AG04450 (cell line): Measurements from ENCODE around the gene SPTBN4. TPM values are rescaled to one million over a fixed set of nuclear protein-coding genes. Genes with fewer than 3 reads are reported as not detected.
A peak's percentile ranks its signal among the peaks of the same experiment; 100 is the strongest.

Experiments
- CTCF ChIA-PET: fragments of 300-600, 350-600 bp; formaldehyde crosslinking; extraction: SDS; loops from one replicate; lab custom pipeline; 2022; ENCODE audit warnings: antibody characterized with exemption, inconsistent platforms; lab: Charles Lee
- POLR2A ChIA-PET: fragments of 350-600 bp; formaldehyde crosslinking; extraction: SDS; loops from one replicate; lab custom pipeline; 2021; ENCODE audit warnings: antibody characterized with exemption, inconsistent platforms; lab: Yijun Ruan, JAX
- DNase-seq: peaks from one replicate; pipeline ENCODE4 v3.0.0-alpha.2; 2011; ENCODE audit warnings: low read depth, low spot score
- H3K27ac ChIP-seq: one replicate; pipeline ENCODE4 v1.5.1; 2012; ENCODE audit warnings: low read depth, low read length, control low read depth
- H3K27me3 ChIP-seq: one replicate; pipeline ENCODE4 v1.6.0; 2012; ENCODE audit warnings: low read length; ENCODE audit not compliant: control insufficient read depth, insufficient read depth
- H3K4me3 ChIP-seq: 2 replicates; pipeline ENCODE4 v1.5.1; 2011; ENCODE audit warnings: mild to moderate bottlenecking, low read depth, low read length, control low read depth
- H3K9me3 ChIP-seq: 2 replicates; pipeline ENCODE4 v1.5.1; 2012; ENCODE audit warnings: low read length; ENCODE audit not compliant: control insufficient read depth, insufficient read depth
- CTCF ChIP-seq: IDR thresholded peaks from 2 replicates; pipeline ENCODE4 v1.5.1; 2011; ENCODE audit warnings: low read depth, low read length, control low read depth, inconsistent platforms
- polyA plus RNA-seq: library from polyadenylated mRNA; depleted of rRNA; stranded (reverse); fragments of >200 nt; gene quantifications from 2 replicates; pipeline ENCODE4 v1.2.3, GENCODE V29; 2011

SPTBN4 gene
- polyA plus RNA-seq, 1 experiment: 1.3 TPM

GRCh38 chr19:40465557-40466218 lies 1.1 kb upstream of the SPTBN4 start, which contains the start of gene BLVRB:
Gene BLVRB (minus strand): TSS chr19:40465745. CDS start chr19:40465688, 57 bp downstream.
- TF ChIP-seq CTCF: no peak
- CTCF ChIA-PET: interaction anchor here (0.5 to 3.9 kb wide), 11 partner anchors 11 to 169 kb away, joined by 3 to 49 read pairs (median 11); partner anchors contain the start of genes LTBP4 and SERTAD3
- peaks cover 11% of the 10 kb centered on the region for H3K27me3 ChIP-seq
- H3K27ac ChIP-seq: peak within 1 kb of the TSS; percentile 71
- peak; percentile 99 for DNase-seq
- peak within 1 kb of the TSS; percentile 74 for H3K4me3 ChIP-seq
- H3K9me3 ChIP-seq: no peaks in the 10 kb centered on the region; the same call in 1 of the 2 replicates
- POLR2A ChIA-PET: interaction anchor here (0.6 to 2.4 kb wide), 11 partner anchors 23 to 148 kb away, joined by 3 to 13 read pairs (median 4); partner anchors contain the start of genes C19orf47, PLD3 and SERTAD1

DNA sequence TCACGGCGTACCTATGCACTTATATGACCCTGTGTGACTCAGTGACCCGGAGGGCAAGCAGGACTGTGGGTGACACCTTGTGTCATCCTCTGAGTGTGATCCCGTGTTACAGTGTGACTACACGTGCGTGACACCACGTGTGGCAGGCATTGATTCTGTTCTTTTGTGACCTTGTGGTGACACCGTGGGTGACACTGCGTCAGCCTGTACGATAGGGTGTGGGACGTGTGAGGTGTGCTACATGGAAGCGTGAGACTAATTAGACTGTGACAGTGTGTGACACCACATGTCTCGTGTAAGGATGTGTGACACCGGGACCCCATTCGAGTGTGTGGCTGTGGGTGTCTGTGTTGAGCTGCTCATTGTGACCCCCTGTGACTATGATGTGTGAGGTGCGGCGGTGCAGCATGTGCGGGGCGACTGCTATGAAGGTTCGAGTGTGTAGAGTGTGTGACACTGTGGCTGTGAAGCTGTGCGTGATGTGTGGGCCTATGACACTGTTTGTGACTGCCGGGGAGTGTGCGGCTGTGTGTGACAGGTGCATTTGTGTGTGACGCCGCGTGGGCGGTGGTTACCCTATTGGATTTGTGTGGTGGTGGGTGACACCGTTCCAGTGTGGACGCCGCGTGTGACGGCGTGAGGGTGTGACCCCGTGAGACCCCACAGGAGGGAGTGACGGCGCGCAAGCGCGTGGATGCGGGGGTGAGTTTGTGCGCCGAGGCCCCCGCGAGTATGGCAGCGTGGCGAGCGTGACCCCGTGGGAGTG lies 399 bp upstream of the SPTBN4 start:
- TF ChIP-seq CTCF: no peak
- ChIA-PET CTCF (interaction anchor here (0.5 to 3.9 kb wide), 9 partner anchors 10 to 168 kb away, joined by 3 to 49 read pairs (median 5); no protein-coding TSS in a partner anchor), POLR2A (interaction anchor here (0.9 to 2.4 kb wide), 9 partner anchors 23 to 147 kb away, joined by 3 to 13 read pairs (median 4); partner anchors contain the start of genes C19orf47, PLD3 and SERTAD1)
- Histone ChIP-seq H3K9me3 (no peaks in the 10 kb centered on the region; the same call in 1 of the 2 replicates), H3K27ac (no peak overlapping the region), H3K27me3 (peaks cover 11% of the 10 kb centered on the region), H3K4me3 (peak overlapping the region; percentile 57)
- no peak for DNase-seq

DNA sequence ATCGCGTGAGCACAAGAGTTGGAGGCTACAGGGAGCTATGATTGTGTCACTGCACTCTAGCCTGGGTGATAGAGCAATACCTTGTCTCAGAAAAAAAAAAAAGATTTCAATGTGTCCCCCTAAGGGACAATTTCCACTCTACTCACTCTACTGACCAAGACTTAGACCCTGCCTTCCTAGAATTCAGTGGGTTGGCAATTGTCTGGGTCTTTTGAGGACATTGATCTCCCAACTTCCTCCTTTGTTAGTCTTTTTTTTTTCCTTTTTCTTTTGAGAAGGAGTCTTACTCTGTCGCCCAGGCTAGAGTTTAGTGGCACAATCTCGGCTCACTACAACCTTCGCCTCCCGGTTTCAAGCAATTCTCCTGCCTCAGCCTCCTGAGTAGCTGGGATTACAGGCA lies 2.2 kb downstream of the SPTBN4 start:
- ChIA-PET POLR2A (no interaction called here), CTCF (no interaction called here)
- no peaks in the 10 kb centered on the region; the same call in 1 of the 2 replicates for H3K9me3 ChIP-seq
- DNase-seq: no peak
- peaks cover 11% of the 10 kb centered on the region for H3K27me3 ChIP-seq
- no peak overlapping the region for H3K4me3 ChIP-seq
- no peak overlapping the region for H3K27ac ChIP-seq
- no peak for TF ChIP-seq CTCF

GRCh38 chr19:40471111-40471510 lies 4.3 kb downstream of the SPTBN4 start:
- CTCF ChIA-PET: no interaction called here

More at GRCh38 chr19:40471111-40471510, 4.3 kb downstream of the SPTBN4 start:
- peaks cover 11% of the 10 kb centered on the region for H3K27me3 ChIP-seq
- no peak for TF ChIP-seq CTCF
- no peaks in the 10 kb centered on the region; the same call in 1 of the 2 replicates for H3K9me3 ChIP-seq
- DNase-seq: no peak
- H3K27ac ChIP-seq: no peak overlapping the region
- H3K4me3 ChIP-seq: no peak overlapping the region
- POLR2A ChIA-PET: no interaction called here
